ENCODE measurements around the gene ATP6V1E1.

- TF ChIP-seq CTCF (IDR thresholded peaks at IDR 0.05) = no peak
- TF ChIP-seq POLR2A (IDR thresholded peaks at IDR 0.05) = no peak
These were observed 58.5 kb downstream of the ATP6V1E1 start for GRCh38 chr22:17569971-17570511.
